Tibial artery (tissue), 4 donors: ENCODE data around the gene TNFAIP8L3.

ENCODE experiments used
- DNase-seq, 2 donors: peaks; one replicate each; pipeline ENCODE4 v3.0.0-alpha.2; 2019
- H3K27ac ChIP-seq, 2 donors: fragments of 200-600 bp; sonication (generic) in 1 of 2; 1 replicate in 1 of 2; 2 replicates in 1 of 2; pipeline ENCODE4 v1.5.1; 2018 to 2019; ENCODE audit warnings: mild to moderate bottlenecking in 1 of 2
- H3K27me3 ChIP-seq, 2 donors: fragments of 200-600 bp; sonication (generic) in 1 of 2; one replicate each; pipeline versions ENCODE4 v1.5.1 to v1.6.0; 2016 to 2019
- H3K36me3 ChIP-seq, 3 donors: fragments of 200-600 bp; sonication (generic) in 2 of 3; one replicate each; pipeline ENCODE4 v1.5.1; 2016 to 2019; ENCODE audit warnings: mild to moderate bottlenecking in 2 of 3
- H3K4me1 ChIP-seq, 4 donors: fragments of 200-600 bp; sonication (generic) in 2 of 4; 1 replicate in 3 of 4; 2 replicates in 1 of 4; pipeline ENCODE4 v1.5.1; 2016 to 2019
- H3K4me3 ChIP-seq, 2 donors: fragments of 200-600 bp; sonication (generic) in 1 of 2; 1 replicate in 1 of 2; 2 replicates in 1 of 2; pipeline ENCODE4 v1.5.1; 2018 to 2019; ENCODE audit warnings: mild to moderate bottlenecking in 2 of 2
- H3K9me3 ChIP-seq, 3 donors: fragments of 200-600 bp; sonication (generic) in 1 of 3; one replicate each; pipeline ENCODE4 v1.5.1; 2016 to 2019
- intact Hi-C: fragments of 100-400 bp; cut with DNase I; formaldehyde crosslinking; loops from one replicate; pipeline ENCODE4 v1.15.0; 2023; ENCODE audit warnings: low total_unique reads
- TF ChIP-seq, protein P1 (sequence below), 2 experiments: fragments of 200-600 bp in 1 of 2; fragments of 450-650 bp in 1 of 2; IDR thresholded peaks; one replicate each; pipeline ENCODE4 v1.5.1; 2017 to 2019; ENCODE audit warnings: antibody characterized with exemption in 2 of 2, mild to moderate bottlenecking in 1 of 2, moderate library complexity in 1 of 2

The TNFAIP8L3 gene

DNA sequence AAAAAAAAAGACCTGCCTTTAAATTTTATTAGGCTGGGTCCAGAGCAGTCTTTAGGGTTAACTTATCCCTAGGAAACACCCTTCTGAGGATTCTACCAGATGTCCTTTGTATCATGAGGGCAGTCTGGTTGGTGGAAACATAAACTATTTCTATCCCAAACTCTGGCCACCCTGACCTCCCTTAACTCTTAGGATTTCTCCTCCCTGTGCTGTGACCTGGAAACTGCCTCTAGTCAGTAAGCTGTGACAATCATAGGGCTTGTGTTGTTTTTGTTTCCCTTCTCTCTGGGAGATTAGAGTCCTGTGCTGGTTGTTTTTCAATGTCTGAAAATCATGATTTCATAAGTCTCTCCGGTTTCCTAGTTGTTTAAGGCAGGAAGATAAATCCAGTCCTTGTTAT lies 78.1 kb downstream of the TNFAIP8L3 start:
- Histone ChIP-seq H3K27ac (no peak overlapping the region), H3K9me3 (peaks cover 0 to 5% (median 0%) of the 10 kb centered on the region in 3 donors), H3K4me1 (no peaks in the 10 kb centered on the region), H3K4me3 (no peak overlapping the region), H3K36me3 (no peaks in the 10 kb centered on the region), H3K27me3 (no peaks in the 10 kb centered on the region)
- TF ChIP-seq, protein P1, sequence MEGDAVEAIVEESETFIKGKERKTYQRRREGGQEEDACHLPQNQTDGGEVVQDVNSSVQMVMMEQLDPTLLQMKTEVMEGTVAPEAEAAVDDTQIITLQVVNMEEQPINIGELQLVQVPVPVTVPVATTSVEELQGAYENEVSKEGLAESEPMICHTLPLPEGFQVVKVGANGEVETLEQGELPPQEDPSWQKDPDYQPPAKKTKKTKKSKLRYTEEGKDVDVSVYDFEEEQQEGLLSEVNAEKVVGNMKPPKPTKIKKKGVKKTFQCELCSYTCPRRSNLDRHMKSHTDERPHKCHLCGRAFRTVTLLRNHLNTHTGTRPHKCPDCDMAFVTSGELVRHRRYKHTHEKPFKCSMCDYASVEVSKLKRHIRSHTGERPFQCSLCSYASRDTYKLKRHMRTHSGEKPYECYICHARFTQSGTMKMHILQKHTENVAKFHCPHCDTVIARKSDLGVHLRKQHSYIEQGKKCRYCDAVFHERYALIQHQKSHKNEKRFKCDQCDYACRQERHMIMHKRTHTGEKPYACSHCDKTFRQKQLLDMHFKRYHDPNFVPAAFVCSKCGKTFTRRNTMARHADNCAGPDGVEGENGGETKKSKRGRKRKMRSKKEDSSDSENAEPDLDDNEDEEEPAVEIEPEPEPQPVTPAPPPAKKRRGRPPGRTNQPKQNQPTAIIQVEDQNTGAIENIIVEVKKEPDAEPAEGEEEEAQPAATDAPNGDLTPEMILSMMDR (IDR thresholded peaks at IDR 0.05), result no peak
- DNase-seq, result no peak
- intact Hi-C loops, result no loop called here

DNA sequence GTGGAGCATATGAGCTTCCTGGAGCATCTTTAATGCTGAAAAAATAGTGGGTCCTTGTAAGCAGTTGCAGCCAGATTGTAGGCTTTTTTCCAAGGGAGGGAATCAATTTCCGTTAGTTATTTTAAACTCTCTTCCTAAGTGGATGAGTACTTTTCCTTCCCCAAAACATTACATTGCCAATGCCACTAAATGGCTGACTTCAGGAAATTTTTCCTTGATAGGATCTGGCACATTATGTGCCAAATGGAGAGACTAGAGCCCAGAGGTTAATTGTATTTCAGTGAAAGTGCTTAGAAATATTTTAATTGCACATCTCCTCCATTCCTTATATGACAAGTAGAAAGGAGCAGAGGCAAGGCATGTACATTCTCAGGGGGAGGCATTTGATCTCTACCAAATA lies 83.5 kb downstream of the TNFAIP8L3 start:
- Histone ChIP-seq H3K9me3 (no peaks in the 10 kb centered on the region), H3K4me1 (no peaks in the 10 kb centered on the region), H3K36me3 (peaks cover 0 to 6% (median 4%) of the 10 kb centered on the region in 3 donors), H3K27ac (no peak overlapping the region), H3K27me3 (no peaks in the 10 kb centered on the region), H3K4me3 (no peak overlapping the region)
- no peak for DNase-seq
- TF ChIP-seq, protein P1 (IDR thresholded peaks at IDR 0.05), result no peak
- intact Hi-C loops, result no loop called here

GRCh38 chr15:51007131-51007666 lies 87.5 kb downstream of the TNFAIP8L3 start:
- peaks cover 19 to 21% (median 19%) of the 10 kb centered on the region in 3 donors for H3K36me3 ChIP-seq

More at GRCh38 chr15:51007131-51007666, 87.5 kb downstream of the TNFAIP8L3 start:
- TF ChIP-seq, protein P1 (IDR thresholded peaks at IDR 0.05), result no peak
- intact Hi-C loops, result no loop called here
- H3K4me1 ChIP-seq, result no peaks in the 10 kb centered on the region
- H3K27me3 ChIP-seq, result no peaks in the 10 kb centered on the region
- H3K9me3 ChIP-seq, result no peaks in the 10 kb centered on the region
- no peak overlapping the region for H3K4me3 ChIP-seq
- H3K27ac ChIP-seq, result no peak overlapping the region
- no peak for DNase-seq
